HS-5 (cell line): ENCODE data around the gene PLCB3.

Source experiments
- DNase-seq: peaks from one replicate; pipeline ENCODE4 v3.0.0-alpha.2; 2012; ENCODE audit warnings: low read depth

The PLCB3 gene

DNA sequence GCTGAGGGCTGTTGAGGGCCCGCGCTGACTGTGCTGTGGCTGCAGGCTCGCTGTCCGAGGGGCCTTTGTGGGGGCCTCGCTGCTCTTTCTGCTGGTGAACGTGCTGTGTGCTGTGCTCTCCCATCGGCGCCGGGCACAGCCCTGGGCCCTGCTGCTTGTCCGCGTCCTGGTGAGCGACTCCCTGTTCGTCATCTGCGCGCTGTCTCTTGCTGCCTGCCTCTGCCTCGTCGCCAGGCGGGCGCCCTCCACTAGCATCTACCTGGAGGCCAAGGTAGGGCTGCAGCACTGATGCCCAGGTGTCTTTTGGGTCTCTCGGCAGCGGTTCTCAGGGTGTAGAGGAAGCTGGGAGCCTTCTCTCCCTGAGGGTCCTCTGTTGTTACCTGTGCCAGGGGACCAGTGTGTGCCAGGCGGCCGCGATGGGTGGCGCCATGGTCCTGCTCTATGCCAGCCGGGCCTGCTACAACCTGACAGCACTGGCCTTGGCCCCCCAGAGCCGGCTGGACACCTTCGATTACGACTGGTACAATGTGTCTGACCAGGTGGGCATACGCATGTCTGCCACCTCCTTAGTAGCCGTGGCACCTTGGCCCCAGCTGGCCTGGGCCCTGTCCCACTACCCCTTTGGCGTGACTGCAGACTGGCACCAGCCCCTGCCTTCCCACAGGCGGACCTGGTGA, 36.5 kb downstream of the PLCB3 start:
- no peak for DNase-seq

DNA sequence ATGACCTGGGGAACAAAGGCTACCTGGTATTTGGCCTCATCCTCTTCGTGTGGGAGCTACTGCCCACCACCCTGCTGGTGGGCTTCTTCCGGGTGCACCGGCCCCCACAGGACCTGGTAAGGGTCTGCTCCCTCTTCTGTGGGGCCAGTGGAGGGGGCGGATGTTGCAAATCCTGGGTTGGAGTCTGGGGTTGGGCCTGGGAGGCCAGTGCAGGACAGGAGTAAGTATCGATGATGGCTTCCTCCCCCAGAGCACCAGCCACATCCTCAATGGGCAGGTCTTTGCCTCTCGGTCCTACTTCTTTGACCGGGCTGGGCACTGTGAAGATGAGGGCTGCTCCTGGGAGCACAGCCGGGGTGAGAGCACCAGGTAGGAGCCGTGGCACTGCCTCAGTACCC, 37.0 kb downstream of the PLCB3 start:
- DNase-seq = no peak

DNA sequence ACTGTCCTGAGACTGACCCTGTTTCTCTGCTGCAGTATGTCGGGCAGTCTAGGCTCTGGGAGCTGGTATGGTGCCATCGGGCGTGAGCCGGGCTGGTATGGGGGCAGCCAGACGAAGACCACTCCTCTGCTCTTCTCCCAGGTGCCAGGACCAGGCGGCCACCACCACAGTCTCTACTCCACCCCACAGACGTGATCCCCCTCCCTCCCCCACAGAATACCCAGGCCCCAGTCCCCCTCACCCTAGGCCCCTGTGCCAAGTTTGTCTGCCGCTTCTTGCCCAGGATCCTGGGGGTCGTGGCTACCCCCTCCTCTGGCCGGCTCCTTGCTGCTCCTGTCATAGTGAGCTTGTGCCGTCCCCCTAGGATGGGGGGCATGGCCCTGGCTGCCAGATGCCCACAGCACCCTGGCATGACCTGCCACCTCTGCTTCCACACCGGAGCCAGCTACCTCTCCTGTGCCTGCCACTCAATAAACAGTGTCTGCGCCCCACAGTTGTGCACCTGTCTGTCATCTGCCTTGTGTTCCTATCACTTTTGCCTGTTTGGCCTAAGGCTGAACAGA, 37.8 kb downstream of the PLCB3 start:
- no peak for DNase-seq

DNA sequence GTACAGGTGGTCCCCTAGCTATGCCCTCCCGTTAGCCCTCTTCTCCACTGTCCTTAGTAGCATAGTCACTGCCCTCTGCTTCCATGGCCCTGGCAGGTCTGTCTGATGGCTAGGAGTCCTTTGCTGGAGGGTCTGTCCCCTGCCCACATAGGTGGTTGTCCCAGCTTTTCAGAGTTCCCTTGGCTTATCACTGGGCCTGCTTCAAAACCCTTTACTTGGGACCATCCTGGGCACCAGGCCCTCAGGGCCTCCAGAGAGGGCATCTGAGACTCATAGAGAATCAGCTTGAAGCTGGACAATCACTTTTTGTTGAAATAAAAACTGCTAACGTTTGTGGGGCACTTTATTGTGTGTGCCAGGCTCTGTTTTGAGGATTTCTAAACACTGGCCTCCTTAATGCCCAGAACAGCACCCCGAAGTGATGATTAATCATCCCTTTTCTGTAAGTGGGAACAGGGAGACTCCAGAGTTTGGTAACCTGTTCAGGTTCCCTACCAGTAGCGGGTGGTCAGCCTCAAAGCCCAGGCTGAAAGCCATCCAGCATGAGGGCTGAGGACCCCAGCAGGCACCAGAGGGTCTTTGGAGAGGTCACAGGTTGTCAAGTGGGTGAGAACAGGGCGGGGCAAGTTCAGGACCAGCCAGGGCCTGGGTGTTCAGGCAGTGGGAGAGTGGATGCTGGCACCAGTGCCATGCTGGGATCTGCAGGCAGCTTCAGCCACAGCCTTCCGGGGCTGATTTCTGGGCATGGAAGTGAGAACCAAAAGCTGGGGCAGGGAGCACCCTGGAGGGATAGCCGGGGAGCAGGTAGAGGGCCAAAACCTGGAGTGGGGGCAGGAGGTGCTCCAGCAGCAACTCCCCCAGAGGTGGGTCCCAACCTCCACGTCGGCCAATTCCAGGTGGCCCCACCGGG, 39.3 kb downstream of the PLCB3 start:
- no peak for DNase-seq

DNA sequence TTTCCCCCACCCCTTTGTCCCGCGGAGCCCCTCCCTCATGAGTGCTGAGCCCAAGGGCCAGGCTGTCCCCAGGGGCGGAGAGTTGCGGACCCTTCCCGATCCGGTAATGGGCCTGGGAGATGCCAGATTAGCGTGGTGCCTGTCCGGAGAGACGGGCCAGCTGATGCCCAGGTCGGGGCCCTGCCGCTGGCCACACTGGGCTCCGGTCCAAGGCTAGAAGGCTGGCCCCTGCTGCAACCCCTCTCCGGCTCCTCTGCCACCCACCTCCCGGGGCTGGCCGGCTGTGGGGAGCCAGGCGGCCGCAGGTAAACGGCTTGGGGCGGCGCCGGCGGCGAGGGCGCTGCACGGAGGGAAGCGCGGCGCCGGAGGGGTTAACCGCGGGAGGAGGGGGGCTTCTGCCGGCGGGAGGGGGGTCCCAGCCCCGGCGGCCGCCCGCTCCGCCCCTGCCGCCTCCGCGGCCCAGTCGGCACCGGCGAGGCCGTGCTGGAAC, 40.0 kb downstream of the PLCB3 start, which contains the start of gene KCNK4:
Gene KCNK4, plus strand, starts transcription at position 41 of the 490 bp plus-strand sequence. CDS start 1,717 bp downstream, outside the sequence.
- no peak for DNase-seq

DNA sequence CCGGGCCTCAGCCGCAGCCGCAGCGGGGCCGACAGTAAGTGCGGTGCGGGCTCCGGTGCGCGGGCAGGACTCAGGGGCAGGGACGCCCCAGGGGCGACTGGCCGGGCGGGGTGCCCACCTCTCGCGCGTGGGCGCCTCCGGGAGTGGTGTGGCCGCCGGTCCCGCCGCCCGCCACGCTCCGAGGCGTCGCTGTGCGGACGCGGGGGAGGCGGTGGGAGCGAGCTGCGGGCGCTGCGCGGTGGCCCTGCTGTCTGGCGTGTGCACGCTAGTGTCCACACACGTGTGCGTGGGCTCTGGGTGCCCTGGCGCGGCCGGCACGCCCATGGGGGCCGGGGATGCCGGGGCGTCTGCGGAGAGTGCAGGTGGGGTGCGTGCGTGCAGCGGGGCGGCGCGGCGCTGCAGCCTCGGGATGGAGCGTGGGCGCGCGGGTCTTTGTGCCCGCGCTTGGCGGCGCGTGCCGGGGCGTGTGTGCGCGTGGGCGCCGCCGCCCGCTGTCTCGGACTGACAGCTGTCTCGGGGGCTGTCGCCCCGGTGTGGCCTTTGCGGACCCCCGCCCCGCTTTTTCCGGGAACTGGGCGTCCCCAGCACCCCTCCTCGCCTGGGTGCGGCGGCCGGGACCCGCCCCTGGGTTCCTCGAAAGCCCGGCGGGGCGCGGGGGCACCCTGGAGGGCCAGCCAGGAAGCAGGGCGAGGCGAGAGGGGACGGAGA, 40.6 kb downstream of the PLCB3 start:
- no peak for DNase-seq

DNA sequence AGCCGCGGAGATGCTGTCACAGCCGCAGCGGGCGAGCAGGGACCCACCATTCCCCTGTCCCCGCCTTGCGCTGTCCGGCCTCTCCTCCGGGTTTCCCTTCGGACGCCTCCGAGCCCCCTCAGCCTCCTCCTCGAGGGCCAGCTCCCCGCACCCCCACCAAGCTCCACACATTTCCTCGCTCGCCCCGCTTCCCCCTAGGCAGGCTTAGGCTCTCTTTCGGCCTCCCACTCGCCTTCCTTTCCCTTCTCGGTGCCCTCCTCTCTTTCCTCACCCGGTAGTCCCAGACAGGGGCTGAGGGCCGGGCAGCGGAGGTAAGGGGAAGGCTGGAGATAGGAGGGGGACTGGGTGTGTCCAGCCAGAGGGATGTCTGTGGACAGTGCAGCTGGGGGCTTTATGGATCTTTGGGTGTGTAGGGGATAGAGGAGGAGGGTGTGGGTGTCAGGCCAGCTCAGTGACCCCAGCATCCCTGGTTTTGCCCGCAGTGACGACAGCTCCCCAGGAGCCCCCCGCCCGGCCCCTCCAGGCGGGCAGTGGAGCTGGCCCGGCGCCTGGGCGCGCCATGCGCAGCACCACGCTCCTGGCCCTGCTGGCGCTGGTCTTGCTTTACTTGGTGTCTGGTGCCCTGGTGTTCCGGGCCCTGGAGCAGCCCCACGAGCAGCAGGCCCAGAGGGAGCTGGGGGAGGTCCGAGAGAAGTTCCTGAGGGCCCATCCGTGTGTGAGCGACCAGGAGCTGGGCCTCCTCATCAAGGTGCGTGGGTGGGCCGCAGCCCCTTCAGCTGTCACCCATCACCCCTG, 41.3 kb downstream of the PLCB3 start:
- no peak for DNase-seq

DNA sequence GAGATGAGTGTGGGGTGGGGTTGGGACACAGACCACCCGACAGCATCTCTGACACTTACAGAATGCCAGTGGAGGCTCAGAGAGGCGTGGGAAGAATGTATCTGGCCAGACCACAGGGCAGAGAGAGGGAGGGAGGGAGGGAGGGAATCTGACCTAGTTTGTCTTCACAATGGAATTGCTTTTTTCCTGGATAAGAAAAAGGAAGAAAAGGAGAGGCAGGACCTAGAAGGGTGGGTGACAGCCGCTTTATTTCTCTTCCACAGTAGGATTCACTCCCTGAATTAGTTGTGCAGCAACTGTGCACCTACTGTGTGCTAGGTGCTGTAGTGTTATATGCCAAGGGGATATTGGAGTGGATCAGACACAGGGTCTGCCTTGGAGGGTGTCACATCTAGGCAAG, 43.4 kb downstream of the PLCB3 start:
- no peak for DNase-seq

DNA sequence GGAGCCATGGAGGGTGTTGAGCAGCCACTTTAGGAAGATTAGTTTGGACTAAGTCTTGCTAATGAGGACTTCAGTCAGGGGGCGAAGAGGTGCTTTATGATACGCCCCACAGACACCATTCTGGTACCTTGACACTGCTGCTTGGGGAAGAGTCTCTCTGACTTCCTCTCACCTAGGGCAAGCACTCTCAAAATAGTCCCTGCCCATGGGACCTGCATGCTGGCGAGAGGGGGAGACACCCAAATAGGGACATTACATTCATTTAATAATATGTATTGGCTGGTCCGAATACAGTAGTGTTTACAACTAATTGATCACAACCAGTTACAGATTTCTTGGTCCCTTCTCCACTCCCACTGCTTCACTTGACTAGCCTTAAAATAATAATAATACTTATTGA, 44.4 kb downstream of the PLCB3 start:
- DNase-seq = no peak

DNA sequence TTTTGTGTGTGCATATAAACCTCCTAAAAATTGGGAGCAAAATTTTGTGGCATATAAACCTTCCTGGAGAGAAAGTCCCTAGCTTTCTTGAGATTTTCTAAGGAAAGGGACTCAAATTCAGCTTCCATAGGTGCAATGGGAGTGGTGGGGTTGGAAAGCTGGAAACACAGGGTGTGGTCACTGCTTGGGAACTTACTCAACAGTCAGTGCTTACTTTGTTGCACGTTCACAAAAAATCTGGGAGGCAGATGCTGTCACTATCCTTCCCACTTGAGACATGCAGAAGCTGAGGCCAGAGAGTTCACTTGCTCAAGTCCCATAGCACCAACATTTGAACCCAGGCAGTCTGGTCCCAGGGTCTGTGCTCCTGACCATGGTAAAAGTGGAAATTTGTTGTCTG, 44.9 kb downstream of the PLCB3 start:
- no peak for DNase-seq

DNA sequence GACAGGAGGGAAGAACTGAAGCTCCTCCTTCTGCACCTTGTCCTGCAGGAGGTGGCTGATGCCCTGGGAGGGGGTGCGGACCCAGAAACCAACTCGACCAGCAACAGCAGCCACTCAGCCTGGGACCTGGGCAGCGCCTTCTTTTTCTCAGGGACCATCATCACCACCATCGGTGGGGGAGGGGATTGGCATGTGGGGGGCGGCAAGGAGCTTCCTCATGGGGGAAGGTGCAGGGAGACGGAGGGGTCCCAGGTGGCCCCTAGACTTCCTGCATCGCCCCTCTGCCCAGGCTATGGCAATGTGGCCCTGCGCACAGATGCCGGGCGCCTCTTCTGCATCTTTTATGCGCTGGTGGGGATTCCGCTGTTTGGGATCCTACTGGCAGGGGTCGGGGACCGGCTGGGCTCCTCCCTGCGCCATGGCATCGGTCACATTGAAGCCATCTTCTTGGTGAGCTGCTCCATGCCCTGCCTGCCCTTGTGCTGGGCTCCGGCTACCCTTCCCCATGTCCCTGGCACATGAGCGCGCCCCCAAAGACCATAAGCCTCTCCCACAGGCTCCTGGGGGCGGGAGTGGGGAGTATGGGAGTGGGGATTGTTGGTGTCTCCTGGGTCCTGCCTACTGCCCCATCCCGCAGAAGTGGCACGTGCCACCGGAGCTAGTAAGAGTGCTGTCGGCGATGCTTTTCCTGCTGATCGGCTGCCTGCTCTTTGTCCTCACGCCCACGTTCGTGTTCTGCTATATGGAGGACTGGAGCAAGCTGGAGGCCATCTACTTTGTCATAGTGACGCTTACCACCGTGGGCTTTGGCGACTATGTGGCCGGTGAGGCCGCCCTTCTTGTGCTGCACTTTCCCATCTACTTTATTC, 45.7 kb downstream of the PLCB3 start:
- no peak for DNase-seq

DNA sequence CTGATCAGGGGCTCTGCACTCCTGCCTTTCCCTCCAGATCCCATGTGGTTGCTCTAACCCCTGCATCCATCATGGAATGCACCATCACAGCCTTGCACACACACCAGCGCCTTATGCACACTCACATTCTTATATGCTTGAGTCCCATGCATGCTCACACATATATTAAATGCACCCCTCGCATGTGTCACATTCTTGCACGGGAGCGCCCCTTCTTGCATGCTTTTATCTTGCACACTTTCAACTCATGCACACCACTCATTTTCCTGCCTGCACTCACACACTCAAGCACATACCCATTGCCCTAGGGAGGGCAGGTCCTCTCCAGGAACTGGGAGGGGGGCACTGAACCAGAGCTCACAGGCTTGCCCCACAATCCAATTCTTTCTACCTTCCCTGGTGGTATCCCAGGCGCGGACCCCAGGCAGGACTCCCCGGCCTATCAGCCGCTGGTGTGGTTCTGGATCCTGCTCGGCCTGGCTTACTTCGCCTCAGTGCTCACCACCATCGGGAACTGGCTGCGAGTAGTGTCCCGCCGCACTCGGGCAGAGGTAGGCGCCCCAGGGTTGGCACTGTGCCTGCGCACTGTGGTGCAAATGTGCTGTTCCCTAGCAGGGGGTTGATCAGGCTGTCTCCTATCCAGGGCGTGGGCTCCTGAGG, 46.5 kb downstream of the PLCB3 start:
- no peak for DNase-seq

DNA sequence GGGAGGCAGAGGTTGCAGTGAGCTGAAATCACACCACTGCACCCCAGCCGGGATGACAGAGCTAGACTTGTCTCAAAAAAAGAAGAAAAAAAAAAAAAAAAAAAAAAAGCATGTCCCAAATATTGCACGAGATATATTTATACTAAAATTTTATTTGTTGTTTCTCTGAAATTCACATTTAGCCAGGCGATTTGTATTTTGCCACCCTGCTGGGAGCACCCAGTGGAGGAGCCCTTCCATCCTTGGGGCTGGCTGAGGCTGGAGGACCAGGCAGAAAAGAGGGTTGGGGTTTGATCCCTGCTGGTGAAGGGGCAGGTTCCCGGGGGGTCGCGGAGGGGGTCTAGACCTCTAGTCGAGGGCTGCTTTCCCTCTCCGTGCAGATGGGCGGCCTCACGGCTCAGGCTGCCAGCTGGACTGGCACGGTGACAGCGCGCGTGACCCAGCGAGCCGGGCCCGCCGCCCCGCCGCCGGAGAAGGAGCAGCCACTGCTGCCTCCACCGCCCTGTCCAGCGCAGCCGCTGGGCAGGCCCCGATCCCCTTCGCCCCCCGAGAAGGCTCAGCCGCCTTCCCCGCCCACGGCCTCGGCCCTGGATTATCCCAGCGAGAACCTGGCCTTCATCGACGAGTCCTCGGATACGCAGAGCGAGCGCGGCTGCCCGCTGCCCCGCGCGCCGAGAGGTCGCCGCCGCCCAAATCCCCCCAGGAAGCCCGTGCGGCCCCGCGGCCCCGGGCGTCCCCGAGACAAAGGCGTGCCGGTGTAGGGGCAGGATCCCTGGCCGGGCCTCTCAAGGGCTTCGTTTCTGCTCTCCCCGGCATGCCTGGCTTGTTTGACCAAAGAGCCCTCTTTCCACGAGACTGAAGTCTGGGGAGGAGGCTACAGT, 47.9 kb downstream of the PLCB3 start:
- DNase-seq = no peak

DNA sequence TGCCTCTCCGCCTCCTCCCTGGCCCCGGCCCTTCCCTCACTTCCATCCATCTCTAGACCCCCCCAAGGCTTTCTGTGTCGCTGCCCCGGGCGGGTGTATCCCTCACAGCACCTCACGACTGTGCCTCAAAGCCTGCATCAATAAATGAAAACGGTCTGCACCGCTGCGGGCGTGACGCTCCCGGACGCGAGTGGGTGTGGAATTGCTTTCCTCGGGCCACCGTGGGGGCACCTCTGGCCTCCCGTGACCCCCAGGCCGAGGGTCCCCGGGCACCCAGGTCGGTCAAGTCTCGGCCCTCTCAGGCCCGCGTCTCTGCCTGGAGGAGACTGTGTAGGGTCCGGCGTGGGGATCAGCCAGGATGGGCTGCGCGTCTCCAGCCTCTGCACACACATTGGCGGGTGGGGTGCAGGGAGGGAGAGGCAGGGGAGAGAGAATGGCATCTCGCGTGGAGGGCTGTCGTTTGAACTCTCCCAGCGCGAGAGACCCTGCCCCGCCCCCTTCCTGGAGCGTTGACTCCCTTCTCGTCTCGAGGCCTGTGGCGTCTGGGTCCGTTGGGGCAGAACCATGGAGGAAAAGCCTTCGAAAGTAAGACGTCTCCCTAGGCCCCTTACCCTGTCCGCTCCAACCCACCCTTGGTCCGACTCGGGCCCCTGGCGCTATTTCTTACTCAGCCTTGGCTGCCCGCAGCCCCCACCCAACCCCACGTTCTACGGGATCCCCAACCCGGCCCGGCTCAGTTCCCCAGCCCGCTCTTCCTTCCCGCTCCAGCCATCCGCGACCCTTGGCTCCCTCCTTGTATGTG, 48.7 kb downstream of the PLCB3 start, which contains the start of gene CATSPERZ:
Gene CATSPERZ, plus strand, starts transcription at position 512 of the 802 bp plus-strand sequence. Its CDS starts 53 bp downstream, at position 565.
- no peak for DNase-seq

DNA sequence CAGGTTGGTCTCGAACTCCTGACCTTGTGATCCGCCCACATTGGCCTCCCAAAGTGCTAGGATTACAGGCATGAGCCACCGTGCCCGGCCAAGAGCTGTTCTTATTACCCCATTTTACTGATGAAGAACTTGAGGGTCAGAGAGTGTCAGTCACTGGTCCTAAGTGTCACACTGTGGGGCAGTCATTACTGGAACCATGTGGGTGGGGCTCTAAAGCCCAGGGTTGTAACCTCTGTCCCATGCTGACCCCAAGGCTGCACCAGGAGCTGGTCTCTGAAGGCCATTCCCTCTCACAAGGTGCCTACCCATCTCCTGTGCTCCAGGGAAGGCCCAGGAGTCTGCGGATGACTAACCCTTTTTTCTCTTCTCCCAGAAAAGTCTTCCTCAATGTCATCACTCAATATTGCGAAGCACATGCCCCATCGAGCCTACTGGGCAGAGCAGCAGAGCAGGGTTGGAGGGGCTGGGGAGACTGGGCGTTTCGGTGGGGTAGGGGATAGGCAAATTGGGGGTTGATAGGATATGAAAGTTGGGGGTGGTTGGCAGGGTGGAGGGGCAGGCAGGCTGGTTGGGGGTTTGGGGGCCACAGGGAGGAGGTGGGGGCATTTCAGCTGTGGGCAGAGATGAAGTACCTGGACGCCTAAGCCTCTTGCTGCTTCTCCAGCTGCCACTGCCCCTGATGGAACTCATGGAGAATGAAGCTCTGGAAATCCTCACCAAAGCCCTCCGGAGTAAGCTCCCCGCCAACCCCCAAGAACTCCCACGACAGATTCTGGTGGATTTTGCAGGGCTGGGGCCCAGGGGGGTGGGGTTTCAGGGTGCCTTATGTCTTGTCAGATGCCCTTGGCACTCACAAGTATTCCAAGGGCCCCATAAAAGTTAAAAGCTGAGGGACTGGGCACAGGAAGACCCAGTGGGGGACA, 52.0 kb downstream of the PLCB3 start:
- DNase-seq = no peak

DNA sequence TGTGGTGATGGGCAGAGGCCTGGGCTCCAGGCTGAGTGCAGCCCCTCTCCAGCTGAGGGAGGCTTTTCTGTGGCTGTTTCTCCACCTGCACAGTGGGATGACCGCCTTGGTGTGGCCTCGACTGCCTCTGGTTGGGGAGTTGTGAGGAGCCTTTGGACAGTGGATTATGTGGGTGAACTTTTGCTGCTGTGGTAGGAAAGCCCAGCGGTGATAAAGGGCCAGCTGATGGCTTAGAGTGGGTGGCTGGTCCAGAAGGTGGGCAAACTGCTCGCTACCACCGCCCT, 52.6 kb downstream of the PLCB3 start:
- DNase-seq = no peak
